ENCODE measurements around the gene PRAMEF25. TPM values are rescaled to one million over a fixed set of nuclear protein-coding genes. Genes with fewer than 3 reads are reported as not detected.
"Not testable (repeated sequence)": the region's sequence is repeated elsewhere in the genome, so short reads cannot be mapped to it uniquely, and the experiment has no call there.

Gene PRAMEF25
- not detected in 2 replicates for total RNA-seq (2014; rRNA removed; shearing (Covaris generic))

- not testable (repeated sequence) for DNase-seq (ENCODE audit: low read depth)
Observed at GRCh38 chr1:13070474-13070873, at the start of gene PRAMEF25. TSS of gene PRAMEF25 (plus strand) at chr1:13070774. CDS start at chr1:13073694, 2,920 bp downstream.

DNA sequence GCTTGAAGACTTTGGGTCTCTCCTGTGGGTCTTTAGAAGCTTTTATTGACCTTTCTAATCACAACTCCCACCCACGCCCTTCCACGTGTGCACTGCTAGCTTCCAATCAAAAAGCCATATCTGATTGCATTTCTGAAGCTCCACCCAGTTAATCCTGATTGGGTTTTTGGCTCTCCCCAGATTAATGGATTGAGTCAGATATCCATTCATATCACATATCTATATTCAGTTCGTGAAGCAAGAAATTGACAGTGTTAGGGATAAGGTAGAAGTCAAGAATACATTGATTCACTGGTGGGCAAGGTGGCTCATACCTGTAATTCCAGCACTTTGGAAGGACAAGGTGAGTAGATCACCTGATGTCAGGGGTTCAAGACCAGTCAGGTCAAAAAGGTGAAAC, 14.1 kb upstream of the PRAMEF25 start, which contains the start of gene PRAMEF27:
PRAMEF27 (minus strand) TSS at position 101 of the 400 bp plus-strand sequence. CDS start 2,916 bp downstream, outside the sequence.
- DNase-seq (ENCODE audit: low read depth) = not testable (repeated sequence)

GRCh38 chr1:13116754-13117153, 46.2 kb downstream of the PRAMEF25 start, which contains the start of gene HNRNPCL2:
TSS of gene HNRNPCL2 (minus strand) at chr1:13116854. CDS start at chr1:13116400, 454 bp downstream.
- DNase-seq (ENCODE audit: low read depth) = not testable (repeated sequence)

Other genes starting within 250 kb of the PRAMEF25 start
- gene PRAMEF11, start 239.4 kb upstream of the PRAMEF25 start, total RNA-seq (2014; rRNA removed; shearing (Covaris generic)) = not detected in 2 replicates
- not detected in 2 replicates for gene HNRNPCL1, start 222.1 kb upstream of the PRAMEF25 start, total RNA-seq (2014; rRNA removed; shearing (Covaris generic))
- not detected in 2 replicates for gene PRAMEF2, start 213.7 kb upstream of the PRAMEF25 start, total RNA-seq (2014; rRNA removed; shearing (Covaris generic))
- gene PRAMEF4, start 184.6 kb upstream of the PRAMEF25 start, total RNA-seq (2014; rRNA removed; shearing (Covaris generic)) = not detected in 2 replicates
- not detected in 2 replicates for gene PRAMEF10, start 172.5 kb upstream of the PRAMEF25 start, total RNA-seq (2014; rRNA removed; shearing (Covaris generic))
- not detected in 2 replicates for gene PRAMEF7, start 154.2 kb upstream of the PRAMEF25 start, total RNA-seq (2014; rRNA removed; shearing (Covaris generic))
- not detected in 2 replicates for gene PRAMEF6, start 123.2 kb upstream of the PRAMEF25 start, total RNA-seq (2014; rRNA removed; shearing (Covaris generic))
- gene PRAMEF27, start 14.2 kb upstream of the PRAMEF25 start, total RNA-seq (2014; rRNA removed; shearing (Covaris generic)) = not detected in 2 replicates
- gene HNRNPCL3, start 10.0 kb upstream of the PRAMEF25 start, total RNA-seq (2014; rRNA removed; shearing (Covaris generic)) = not detected in 2 replicates
- not detected in 2 replicates for gene HNRNPCL2, start 46.1 kb downstream of the PRAMEF25 start, total RNA-seq (2014; rRNA removed; shearing (Covaris generic))
- not detected in 2 replicates for gene PRAMEF26, start 85.2 kb downstream of the PRAMEF25 start, total RNA-seq (2014; rRNA removed; shearing (Covaris generic))
- not detected in 2 replicates for gene HNRNPCL4, start 94.9 kb downstream of the PRAMEF25 start, total RNA-seq (2014; rRNA removed; shearing (Covaris generic))
- not detected in 2 replicates for gene PRAMEF9, start 101.1 kb downstream of the PRAMEF25 start, total RNA-seq (2014; rRNA removed; shearing (Covaris generic))
- gene PRAMEF13, start 130.6 kb downstream of the PRAMEF25 start, total RNA-seq (2014; rRNA removed; shearing (Covaris generic)) = not detected in 2 replicates
- gene PRAMEF18, start 155.4 kb downstream of the PRAMEF25 start, total RNA-seq (2014; rRNA removed; shearing (Covaris generic)) = not detected in 2 replicates
- not detected in 2 replicates for gene PRAMEF5, start 183.4 kb downstream of the PRAMEF25 start, total RNA-seq (2014; rRNA removed; shearing (Covaris generic))
- not detected in 2 replicates for gene PRAMEF8, start 214.4 kb downstream of the PRAMEF25 start, total RNA-seq (2014; rRNA removed; shearing (Covaris generic))
- gene PRAMEF33, start 232.8 kb downstream of the PRAMEF25 start, total RNA-seq (2014; rRNA removed; shearing (Covaris generic)) = not detected in 2 replicates
- not detected in 2 replicates for gene PRAMEF15, start 244.8 kb downstream of the PRAMEF25 start, total RNA-seq (2014; rRNA removed; shearing (Covaris generic))